Metanephros (tissue), 1 donor: ENCODE measurements around the gene ZNF277. TPM values are rescaled to one million over a fixed set of nuclear protein-coding genes. Genes with fewer than 3 reads are reported as not detected.

Experiments used
- total RNA-seq: library from RNA; depleted of rRNA; stranded (reverse); fragments of >200 nt; gene quantifications from one replicate; pipeline ENCODE4 v1.2.3, GENCODE V29; 2014

Gene ZNF277
- total RNA-seq, result 35.4 TPM

GRCh38 chr7:112206238-112206990, at the start of gene ZNF277, which contains the start of gene DOCK4:
Gene ZNF277 (plus strand): TSS chr7:112206695. CDS start chr7:112206717, 22 bp downstream.
Gene DOCK4 (minus strand): TSS chr7:112206399. CDS start chr7:112206138, 261 bp downstream.

Other genes starting within 250 kb of the ZNF277 start
- 46.9 TPM for gene DOCK4, start 296 bp upstream of the ZNF277 start, total RNA-seq
- gene IFRD1, start 243.8 kb downstream of the ZNF277 start, total RNA-seq, result 44.1 TPM